GM11168 (cell line): ENCODE data around the gene SSTR3.
"Not testable (repeated sequence)": the region's sequence is repeated elsewhere in the genome, so short reads cannot be mapped to it uniquely, and the experiment has no call there.

Experiments used
- in situ Hi-C: fragments of 300-500 bp; cut with MboI; formaldehyde crosslinking; loops from one replicate; pipeline ENCODE4 v1.12.0; 2022; ENCODE audit warnings: low sequenced_read_pairs; ENCODE audit not compliant: unreplicated experiment

Gene SSTR3

DNA sequence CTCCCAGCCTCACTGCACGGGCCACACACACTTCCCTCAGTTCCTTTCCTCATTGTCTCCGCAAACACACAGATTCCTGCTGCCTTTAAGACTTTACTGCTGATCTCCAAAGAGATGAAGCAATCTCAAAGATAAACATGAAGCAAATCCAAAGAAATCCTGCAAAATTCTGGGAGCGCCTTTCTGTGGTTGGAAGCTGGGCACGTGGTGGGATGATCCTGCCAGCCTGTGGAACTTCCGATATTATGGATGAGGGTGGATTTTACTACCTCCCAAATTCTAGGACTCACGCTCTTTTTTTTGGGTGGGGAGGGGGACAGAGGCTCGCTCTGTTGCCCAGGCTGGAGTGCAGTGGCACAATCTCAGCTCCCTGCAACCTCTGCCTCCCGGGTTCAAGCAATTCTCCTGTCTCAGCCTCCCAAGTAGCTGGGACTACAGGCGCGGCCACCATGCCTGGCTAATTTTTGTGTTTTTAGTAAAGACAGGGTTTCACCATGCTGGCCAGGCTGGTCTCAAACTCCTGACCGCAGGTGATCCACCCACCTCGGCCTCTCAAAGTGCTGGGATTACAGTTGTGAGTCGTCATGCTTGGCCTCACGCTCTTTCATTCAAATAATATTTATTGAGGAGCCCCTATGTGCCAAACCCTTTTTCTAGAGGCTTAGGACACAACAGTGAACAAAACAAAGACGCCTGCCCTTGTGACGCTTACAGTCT is 41.4 kb downstream of the SSTR3 start:
- in situ Hi-C loops: not testable (repeated sequence)

- in situ Hi-C loops: no loop called here
Observed at GRCh38 chr22:37169947-37170688, 42.2 kb downstream of the SSTR3 start.

DNA sequence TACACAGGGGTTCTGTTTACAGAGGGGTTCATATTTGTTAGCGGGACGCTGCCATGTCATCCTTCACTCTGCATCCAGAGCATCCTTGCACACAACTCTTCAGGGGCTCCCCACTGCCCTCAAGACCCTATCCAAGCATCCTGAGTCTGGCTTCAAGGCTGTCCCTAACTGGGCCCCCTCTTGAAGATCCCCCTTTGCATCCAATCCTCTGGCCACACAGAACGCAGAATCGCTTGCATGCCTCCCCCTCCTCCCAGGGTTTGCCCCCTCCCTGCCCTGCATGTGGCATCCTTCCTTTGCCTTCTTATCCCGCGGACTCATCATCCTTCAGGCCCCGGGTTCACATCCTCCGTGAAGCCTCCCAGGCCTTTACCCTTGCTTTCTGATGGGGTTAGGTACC is 42.9 kb downstream of the SSTR3 start:
- in situ Hi-C loops: no loop called here

DNA sequence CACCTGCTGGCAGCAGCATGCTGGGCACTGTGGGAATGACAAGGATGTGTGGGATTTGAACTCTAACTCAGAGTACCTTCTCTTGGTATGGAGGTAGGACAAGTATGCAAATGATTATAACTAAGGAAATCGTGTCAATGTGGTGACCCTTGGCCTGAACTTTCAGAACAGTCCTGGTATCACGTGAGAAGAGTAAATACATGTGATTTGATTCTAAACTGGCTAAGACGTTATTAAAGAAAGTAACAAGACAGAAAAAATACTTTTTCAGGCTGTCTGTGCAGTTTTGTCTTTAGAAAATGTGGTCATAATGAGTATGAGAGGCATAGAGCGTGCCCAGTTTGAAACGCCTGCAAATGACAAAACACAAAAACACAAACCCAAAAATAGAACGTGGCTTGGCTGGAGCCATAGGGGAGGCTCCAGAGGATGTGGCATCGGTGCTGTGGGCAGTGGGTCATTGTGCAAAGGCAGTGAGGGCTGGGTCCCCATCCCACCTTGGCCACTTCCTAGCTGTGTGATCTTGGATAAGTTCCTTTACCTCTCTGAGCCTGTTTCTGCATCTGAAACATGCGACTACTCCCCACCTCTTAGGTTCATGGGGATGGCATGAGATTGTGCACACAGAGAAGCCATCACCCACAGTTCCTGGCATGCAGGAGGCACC is 44.2 kb downstream of the SSTR3 start:
- in situ Hi-C loops: no loop called here

- in situ Hi-C loops: no loop called here
Observed at GRCh38 chr22:37167176-37167980, 44.9 kb downstream of the SSTR3 start.

- in situ Hi-C loops: no loop called here
Observed at GRCh38 chr22:37166675-37167066, 45.6 kb downstream of the SSTR3 start.

DNA sequence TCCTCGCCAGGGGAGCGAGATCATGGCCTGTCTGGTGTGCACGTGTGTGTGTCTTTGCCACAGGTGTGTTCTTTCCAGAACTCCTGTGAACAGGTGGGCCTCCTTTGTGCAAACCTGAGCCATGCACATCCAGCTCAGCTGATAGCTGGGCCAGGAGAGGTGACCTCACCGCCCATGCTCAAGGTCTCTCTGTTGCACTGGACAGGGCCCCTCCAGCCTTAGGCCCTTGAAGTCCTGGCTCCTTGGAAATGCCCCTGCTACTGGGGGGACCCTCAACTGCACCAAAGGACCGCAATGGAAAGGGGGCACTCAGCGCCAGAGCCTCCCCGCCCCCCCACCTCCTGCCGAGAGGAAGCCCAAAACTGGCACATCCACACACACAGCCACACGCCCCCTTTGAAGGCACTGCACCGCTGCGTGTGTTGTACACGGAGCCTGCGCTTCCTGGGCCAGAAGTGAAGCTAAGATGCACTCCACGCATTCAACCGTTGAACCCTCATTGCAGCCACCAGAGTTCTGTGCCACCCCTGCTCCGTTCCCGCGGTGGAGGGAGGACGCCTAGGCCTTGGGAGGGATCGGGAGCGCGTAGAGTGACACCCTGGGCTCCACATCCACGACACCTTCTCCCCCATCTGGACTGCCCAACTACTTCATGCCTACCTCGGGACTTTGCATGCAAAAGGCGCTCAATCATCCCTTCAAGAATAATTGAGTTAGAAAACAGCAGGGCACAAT is 46.2 kb downstream of the SSTR3 start:
- in situ Hi-C loops: no loop called here

GRCh38 chr22:37165066-37165465 is 47.2 kb downstream of the SSTR3 start:
- in situ Hi-C loops: no loop called here

DNA sequence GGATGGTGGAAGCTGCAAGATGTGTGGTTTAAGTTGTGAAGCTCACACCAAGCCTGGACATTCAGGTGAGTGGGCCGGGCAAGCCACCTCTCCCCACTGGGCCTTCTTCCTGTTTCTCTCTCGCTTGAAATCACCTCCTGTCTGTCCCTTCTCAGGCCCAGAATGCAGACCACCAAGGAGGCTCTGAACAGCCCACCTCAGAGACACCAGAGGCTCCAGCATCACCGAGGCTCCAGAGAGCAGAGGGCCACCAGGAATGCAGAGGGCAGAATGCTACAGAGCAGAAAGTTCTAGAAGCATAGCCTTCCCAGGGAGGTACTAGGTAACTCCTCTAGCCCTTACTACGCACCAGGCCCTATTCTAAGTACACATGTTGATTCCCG is 47.8 kb downstream of the SSTR3 start:
- in situ Hi-C loops: no loop called here

DNA sequence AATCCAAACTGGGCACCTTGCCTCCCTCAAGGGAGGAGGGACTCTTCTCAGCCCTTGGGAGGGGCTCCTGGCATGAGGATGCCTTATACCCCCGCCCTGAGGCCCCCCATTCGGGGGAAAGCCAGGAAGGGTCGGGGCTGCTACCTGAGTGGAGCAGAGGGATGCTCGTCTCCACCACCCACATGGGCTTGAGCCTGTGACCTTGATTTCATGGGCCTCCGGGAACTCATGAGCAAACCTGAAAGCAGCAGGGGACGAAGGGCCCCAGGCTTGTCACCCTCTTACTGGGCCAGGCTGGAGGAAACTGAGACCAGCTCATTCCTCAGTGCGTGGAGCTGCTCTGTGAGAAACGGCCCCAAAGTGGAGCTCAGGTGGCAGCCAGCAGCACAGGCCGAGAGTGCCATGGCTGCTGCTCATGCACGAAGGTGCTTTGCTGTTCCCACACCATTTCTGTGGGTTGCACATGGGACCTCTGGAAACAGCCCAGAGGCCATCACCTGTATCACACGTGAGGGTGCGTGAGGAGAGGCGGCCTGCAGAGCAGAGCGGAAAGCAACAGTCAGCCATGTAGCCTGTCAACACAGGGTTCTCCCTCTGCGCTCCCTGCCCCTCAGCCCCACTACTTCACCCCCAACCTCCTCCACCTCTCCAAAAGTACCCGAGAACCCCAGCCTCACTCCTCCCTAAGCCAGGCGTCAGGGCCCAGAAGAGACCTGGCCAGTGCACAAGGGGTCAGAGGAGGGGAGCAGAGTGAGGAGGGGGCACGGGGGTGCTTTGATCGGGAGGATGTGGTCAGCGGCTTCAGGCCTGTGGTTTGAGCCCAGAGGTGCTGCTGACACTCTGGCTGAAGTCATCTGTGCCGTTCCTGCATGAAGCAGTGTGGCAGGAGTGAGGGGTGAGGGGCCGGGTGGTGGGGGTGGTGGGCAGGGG is 48.4 kb downstream of the SSTR3 start:
- in situ Hi-C loops: no loop called here

- in situ Hi-C loops: no loop called here
Observed at GRCh38 chr22:37163096-37163489, 49.2 kb downstream of the SSTR3 start.

- in situ Hi-C loops: no loop called here
Observed at GRCh38 chr22:37162221-37163095, 49.8 kb downstream of the SSTR3 start.

- in situ Hi-C loops: no loop called here
Observed at GRCh38 chr22:37161443-37161842, 50.8 kb downstream of the SSTR3 start.

- in situ Hi-C loops: no loop called here
Observed at GRCh38 chr22:37160027-37160426, 52.2 kb downstream of the SSTR3 start.

- in situ Hi-C loops: no loop called here
Observed at GRCh38 chr22:37158963-37159290, 53.4 kb downstream of the SSTR3 start.

DNA sequence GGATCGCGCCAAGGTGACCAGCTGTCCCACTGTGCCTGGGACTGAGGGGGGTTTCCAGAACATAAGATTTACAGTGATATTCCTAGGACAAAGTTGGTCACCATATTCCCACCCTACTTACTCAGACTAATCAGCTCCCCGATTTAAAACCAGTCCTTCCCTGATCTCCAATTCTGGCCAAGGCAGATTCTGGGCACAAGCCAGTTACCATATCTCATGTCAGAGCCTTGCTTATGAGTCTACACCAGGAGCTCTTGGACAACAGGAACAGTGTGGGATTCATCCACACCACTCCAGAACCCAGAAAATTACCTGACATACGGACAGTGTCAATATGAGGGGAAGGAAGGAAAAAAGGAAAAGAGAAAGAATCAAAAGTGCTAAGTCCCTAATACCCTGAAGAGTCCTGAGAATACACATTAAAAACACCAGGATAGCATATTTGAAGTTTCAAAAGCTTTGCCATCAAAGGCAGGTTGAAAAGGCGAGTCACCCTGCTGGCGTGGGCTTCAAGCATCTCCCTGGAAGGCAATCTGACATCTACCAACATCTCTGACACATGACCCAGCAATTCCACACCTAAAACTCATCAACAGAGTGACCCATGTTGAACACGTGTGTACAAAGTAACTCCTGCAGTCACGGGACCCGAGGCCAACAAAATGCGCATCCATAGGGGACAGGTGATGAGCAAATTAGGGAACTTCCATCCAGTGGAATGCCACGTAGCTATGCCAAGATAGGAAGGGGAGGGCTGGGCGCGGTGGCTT is 54.6 kb downstream of the SSTR3 start:
- in situ Hi-C loops: no loop called here

DNA sequence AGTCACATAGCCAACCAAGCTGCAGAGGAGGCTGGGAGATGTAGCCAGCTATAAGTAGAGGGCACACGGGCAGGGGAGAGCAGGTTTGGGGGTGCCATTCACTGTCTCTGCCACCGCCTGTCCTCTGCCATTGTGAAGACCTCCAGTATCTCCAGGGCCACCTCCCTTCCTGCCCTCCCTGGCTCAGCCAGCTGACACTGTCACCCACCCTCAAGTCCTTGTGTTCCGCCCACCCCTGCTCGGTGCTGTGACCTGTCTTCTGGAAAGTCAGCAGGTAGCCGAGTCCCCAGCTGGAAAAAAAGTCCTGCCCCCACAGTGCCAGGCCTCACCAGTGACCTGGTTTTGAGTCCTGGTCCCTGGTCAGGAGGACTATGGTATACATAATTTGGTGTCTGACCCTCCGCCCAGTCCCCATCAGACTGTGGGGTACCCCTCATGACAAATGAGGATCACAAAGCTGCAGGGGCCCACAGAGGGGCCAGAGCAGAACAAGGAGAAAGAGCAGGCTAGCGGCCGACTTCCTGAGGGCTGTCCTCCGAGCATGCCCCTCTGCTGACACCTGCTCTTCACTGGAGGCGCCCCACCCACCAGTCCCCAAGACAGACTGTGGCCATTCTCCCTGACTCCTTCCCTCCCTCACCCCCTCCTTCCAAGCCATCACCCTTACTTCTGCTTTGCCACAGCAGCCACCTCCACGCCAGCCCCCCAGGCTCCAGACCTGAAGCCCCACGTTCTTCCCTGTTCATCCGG is 55.4 kb downstream of the SSTR3 start:
- in situ Hi-C loops: no loop called here
